HUES6 (cell line): ENCODE data around the gene ABLIM3.

Source experiments
- H3K27ac ChIP-seq: 2 replicates; pipeline ENCODE4 v1.7.0; 2013; ENCODE audit warnings: low read depth, mild to moderate bottlenecking, low read length, inconsistent platforms
- H3K27me3 ChIP-seq: 2 replicates; pipeline ENCODE4 v1.6.1; 2013; ENCODE audit warnings: low read length; ENCODE audit not compliant: control insufficient read depth, insufficient read depth
- H3K36me3 ChIP-seq: 2 replicates; pipeline ENCODE4 v1.6.1; 2013; ENCODE audit warnings: low read length; ENCODE audit not compliant: control insufficient read depth, insufficient read depth
- H3K4me1 ChIP-seq: 2 replicates; pipeline ENCODE4 v1.6.1; 2013; ENCODE audit warnings: low read length; ENCODE audit not compliant: control insufficient read depth, insufficient read depth
- H3K4me3 ChIP-seq: 2 replicates; pipeline ENCODE4 v1.5.1; 2013; ENCODE audit warnings: low read depth, low read length
- H3K9ac ChIP-seq: one replicate; pipeline ENCODE4 v1.6.1; 2013; ENCODE audit warnings: mild to moderate bottlenecking, low read length
- H3K9me3 ChIP-seq: 2 replicates; pipeline ENCODE4 v1.6.1; 2013; ENCODE audit warnings: low read depth, low read length; ENCODE audit not compliant: control insufficient read depth, insufficient read depth

The ABLIM3 gene

DNA sequence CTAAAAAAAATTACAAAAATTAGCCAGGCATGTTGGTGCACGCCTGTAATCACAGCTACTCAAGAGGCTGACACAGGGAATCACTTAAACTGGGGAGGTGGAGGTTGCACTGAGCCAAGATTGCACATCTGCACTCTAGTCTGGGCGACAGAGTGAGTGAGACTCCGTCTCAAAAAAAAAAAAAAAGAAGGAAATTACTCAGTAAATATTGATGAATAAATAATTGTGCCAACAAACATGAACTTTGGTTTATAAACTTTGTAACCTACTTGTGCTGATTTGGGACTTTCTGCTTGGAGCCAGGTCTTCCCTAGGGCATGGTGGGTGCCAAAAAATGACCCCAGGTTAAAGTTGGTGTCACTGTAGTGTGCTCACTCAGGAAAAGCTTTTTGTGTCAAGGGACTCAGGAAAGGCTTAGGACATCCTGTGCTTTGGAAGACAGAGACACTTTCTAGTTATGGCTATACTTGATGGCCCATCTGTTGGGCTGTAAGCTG, 19.0 kb downstream of the ABLIM3 start:
- H3K27me3 ChIP-seq, result no peaks in the 10 kb centered on the region
- H3K27ac ChIP-seq, result no peak overlapping the region
- no peaks in the 10 kb centered on the region for H3K4me1 ChIP-seq
- no peaks in the 10 kb centered on the region for H3K36me3 ChIP-seq
- no peaks in the 10 kb centered on the region for H3K9me3 ChIP-seq
- no peak overlapping the region for H3K4me3 ChIP-seq
- no peak overlapping the region for H3K9ac ChIP-seq

DNA sequence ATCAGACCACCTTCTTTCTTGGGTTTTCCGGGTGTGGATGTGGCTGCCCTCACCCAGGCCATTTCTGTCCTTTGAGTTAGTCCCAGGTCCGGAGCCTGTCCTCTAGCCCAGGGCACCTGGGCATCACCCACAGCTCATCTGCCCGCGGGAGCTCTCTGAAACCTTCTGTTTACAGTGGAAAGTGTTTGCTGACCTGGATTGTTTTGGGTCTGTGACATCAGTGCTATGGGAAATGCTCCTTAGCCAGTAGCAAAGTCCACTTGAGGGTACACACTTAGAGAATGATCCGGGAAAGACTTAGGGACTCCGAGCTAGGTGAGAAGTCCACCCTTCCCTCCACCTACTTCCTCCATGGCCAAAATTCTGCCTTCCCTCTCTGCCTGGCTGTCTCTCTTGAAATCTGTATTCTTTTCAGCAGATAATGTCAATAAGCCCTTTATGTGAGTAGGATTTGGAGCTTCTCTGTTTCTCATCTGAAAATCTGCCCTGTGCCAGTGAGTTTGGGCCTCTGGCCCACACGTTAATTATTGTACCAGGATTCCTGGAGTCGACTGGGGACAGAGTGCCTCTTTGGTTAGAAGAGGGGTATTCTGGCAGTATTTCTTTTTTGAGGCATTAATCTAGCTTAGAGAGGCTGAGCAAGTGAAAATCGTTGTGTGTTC, 19.9 kb downstream of the ABLIM3 start:
- Histone ChIP-seq H3K27me3 (no peaks in the 10 kb centered on the region), H3K36me3 (no peaks in the 10 kb centered on the region), H3K9ac (no peak overlapping the region), H3K27ac (no peak overlapping the region), H3K9me3 (no peaks in the 10 kb centered on the region), H3K4me1 (no peaks in the 10 kb centered on the region), H3K4me3 (no peak overlapping the region)

DNA sequence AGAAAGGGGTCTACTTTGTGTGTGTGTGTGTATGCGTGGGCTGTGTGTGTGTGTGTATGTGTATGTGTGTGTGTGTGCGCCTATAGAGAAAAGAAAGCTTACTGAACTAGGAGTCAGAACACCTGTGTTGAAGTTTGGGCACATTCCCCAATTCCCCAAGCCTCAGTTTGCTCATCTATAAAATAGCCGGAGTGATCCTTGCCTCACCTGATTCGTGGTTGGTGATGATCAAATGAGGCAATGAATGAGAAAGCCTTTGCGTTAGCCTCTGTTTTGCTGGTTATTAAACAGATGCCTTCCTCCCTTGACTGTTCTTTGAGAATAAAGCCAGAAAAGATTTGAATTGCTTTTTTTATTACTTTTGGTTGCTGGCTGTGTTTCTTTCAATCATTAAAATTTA, 20.6 kb downstream of the ABLIM3 start:
- Histone ChIP-seq H3K27me3 (no peaks in the 10 kb centered on the region), H3K9me3 (no peaks in the 10 kb centered on the region), H3K4me3 (no peak overlapping the region), H3K9ac (no peak overlapping the region), H3K27ac (no peak overlapping the region), H3K36me3 (no peaks in the 10 kb centered on the region), H3K4me1 (no peaks in the 10 kb centered on the region)

- Histone ChIP-seq H3K9me3 (no peaks in the 10 kb centered on the region), H3K27me3 (no peaks in the 10 kb centered on the region), H3K27ac (no peak overlapping the region)
Observed at GRCh38 chr5:149162401-149163084, 21.2 kb downstream of the ABLIM3 start.

DNA sequence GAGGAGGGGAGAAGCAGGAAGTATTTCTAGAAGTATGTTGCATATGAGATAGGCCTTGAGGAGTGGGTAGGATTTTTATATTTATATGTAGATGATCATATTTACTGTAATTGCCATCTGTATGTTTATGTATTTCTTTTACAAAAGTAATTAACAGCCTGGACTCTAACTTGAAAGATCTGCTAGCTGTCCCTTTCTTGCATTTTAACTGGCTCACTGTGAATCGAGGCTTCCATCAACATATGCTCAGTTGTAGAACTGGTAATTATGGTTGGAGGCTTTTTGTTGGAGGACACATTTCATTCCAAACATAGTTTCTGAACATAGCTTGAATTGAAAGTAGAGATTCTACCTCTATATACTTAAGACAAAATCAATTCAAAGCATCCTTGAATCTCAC, 23.4 kb downstream of the ABLIM3 start:
- Histone ChIP-seq H3K4me3 (no peak overlapping the region), H3K9me3 (no peaks in the 10 kb centered on the region), H3K27me3 (no peaks in the 10 kb centered on the region), H3K36me3 (no peaks in the 10 kb centered on the region), H3K27ac (no peak overlapping the region), H3K9ac (no peak overlapping the region), H3K4me1 (no peaks in the 10 kb centered on the region)

More at GRCh38 chr5:149162401-149163084, 21.2 kb downstream of the ABLIM3 start:
- no peaks in the 10 kb centered on the region for H3K36me3 ChIP-seq
- H3K9ac ChIP-seq, result no peak overlapping the region
- H3K4me3 ChIP-seq, result no peak overlapping the region
- no peaks in the 10 kb centered on the region for H3K4me1 ChIP-seq

DNA sequence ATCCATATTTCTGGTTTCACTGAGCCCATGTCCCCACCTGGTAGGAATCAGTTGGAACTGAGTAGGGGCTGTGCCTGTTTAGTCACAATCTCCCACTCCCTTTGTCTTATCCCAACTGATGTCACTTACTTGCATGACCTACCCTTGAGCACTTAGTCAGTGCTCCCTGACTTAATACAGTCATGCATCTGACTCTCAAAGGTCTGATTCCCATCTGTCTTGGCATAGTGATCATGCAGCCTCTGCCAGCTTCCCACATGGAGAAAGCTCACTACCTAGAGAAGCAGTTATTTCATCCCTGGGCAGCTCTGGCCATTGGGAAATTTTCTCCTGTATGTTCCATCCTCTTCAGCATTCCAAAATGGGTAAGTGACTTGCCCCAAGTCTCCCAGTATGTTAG, 24.8 kb downstream of the ABLIM3 start:
- H3K9me3 ChIP-seq, result no peaks in the 10 kb centered on the region
- H3K36me3 ChIP-seq, result no peaks in the 10 kb centered on the region
- H3K4me1 ChIP-seq, result no peaks in the 10 kb centered on the region
- no peak overlapping the region for H3K9ac ChIP-seq
- H3K4me3 ChIP-seq, result no peak overlapping the region
- no peaks in the 10 kb centered on the region for H3K27me3 ChIP-seq
- H3K27ac ChIP-seq, result no peak overlapping the region

DNA sequence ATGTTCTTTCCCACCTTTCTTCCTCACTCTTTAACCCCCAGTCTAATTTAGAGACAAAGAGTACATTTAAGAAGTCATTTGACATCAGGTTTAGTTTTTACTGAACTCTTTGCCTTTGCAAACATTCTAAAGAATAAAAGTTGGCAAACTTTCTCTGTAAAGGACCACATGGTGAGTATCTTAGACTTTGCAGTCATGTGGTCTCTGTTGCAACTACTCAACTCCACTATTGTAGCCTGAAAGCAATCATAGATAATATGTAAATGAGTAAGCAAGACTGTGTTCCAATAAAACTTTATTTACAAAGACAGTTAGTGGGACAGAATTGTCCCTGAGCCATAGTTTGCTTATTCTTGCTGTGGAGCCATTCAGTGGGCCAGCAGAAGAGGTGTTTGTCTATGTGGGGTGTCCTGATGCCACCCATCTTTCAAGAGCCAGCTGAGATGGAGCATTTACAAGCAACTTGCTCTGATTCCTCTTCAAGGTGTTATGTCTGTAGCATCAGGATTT, 25.4 kb downstream of the ABLIM3 start:
- no peak overlapping the region for H3K9ac ChIP-seq
- no peaks in the 10 kb centered on the region for H3K36me3 ChIP-seq
- H3K4me3 ChIP-seq, result no peak overlapping the region
- no peaks in the 10 kb centered on the region for H3K9me3 ChIP-seq
- H3K4me1 ChIP-seq, result no peaks in the 10 kb centered on the region
- no peak overlapping the region for H3K27ac ChIP-seq
- no peaks in the 10 kb centered on the region for H3K27me3 ChIP-seq

- H3K36me3 ChIP-seq, result no peaks in the 10 kb centered on the region
- no peaks in the 10 kb centered on the region for H3K9me3 ChIP-seq
- no peak overlapping the region for H3K27ac ChIP-seq
- no peak overlapping the region for H3K9ac ChIP-seq
- H3K4me3 ChIP-seq, result no peak overlapping the region
- H3K27me3 ChIP-seq, result no peaks in the 10 kb centered on the region
- H3K4me1 ChIP-seq, result no peaks in the 10 kb centered on the region
Observed at GRCh38 chr5:149168276-149168906, 27.1 kb downstream of the ABLIM3 start.

DNA sequence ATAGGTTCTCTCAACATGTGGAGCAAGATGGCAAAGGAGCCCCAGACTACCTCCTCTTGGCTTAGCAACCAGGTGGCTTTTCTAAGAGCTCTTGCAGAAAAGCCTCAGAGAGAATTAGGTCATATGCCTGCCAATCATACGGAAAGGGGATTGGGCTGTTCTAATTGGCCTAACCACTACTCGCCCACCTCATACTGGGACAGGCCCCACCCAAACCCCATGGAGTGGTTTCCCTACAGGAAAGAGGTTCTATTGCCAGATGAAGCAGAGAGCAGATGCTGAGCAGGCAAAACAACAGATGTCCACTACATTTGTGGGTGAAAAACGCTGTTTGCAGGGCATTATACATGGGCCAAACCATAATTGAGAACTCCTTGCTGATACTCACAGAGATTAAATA, 29.0 kb downstream of the ABLIM3 start:
- Histone ChIP-seq H3K27me3 (no peaks in the 10 kb centered on the region), H3K27ac (no peak overlapping the region), H3K9ac (no peak overlapping the region), H3K4me1 (no peaks in the 10 kb centered on the region), H3K36me3 (no peaks in the 10 kb centered on the region), H3K9me3 (no peaks in the 10 kb centered on the region), H3K4me3 (no peak overlapping the region)

- H3K27ac ChIP-seq, result no peak overlapping the region
- H3K9ac ChIP-seq, result no peak overlapping the region
- no peaks in the 10 kb centered on the region for H3K27me3 ChIP-seq
- H3K4me1 ChIP-seq, result no peaks in the 10 kb centered on the region
- H3K36me3 ChIP-seq, result no peaks in the 10 kb centered on the region
- H3K4me3 ChIP-seq, result no peak overlapping the region
- no peaks in the 10 kb centered on the region for H3K9me3 ChIP-seq
Observed at GRCh38 chr5:149172261-149172660, 31.0 kb downstream of the ABLIM3 start.
